Esophagus mucosa (tissue), 1 donor: ENCODE data around the gene BCL7A. TPM values are rescaled to one million over a fixed set of nuclear protein-coding genes. Genes with fewer than 3 reads are reported as not detected.
"Not testable (repeated sequence)": the region's sequence is repeated elsewhere in the genome, so short reads cannot be mapped to it uniquely, and the experiment has no call there.

Source experiments
- ATAC-seq: fragments of 200-7000 bp; cut with Tn5 transposase; one replicate; pipeline ENCODE4 v1.9.1; 2020
- total RNA-seq: library from RNA; stranded (reverse); gene quantifications from one replicate; pipeline ENCODE4 v1.2.4, GENCODE V29; 2023
- donor health status: DM: yes; HTN: yes; CAD: no.

Gene BCL7A
- total RNA-seq, 1 donor from 2014 or later = 2.3 TPM

GRCh38 chr12:122096591-122097149, 75.0 kb downstream of the BCL7A start:
- peak; percentile 63 for ATAC-seq

GRCh38 chr12:122097584-122097926, 75.9 kb downstream of the BCL7A start:
- peak; percentile 2 for ATAC-seq

GRCh38 chr12:122097927-122098756, 76.5 kb downstream of the BCL7A start:
- ATAC-seq = peak; percentile 45

- ATAC-seq = no peak
Measured at GRCh38 chr12:122099280-122099749, 77.6 kb downstream of the BCL7A start.

GRCh38 chr12:122099856-122100255, 78.2 kb downstream of the BCL7A start:
- ATAC-seq = no peak

GRCh38 chr12:122100568-122100967, 78.9 kb downstream of the BCL7A start:
- no peak for ATAC-seq

GRCh38 chr12:122102331-122102730, 80.6 kb downstream of the BCL7A start:
- no peak for ATAC-seq

- ATAC-seq = no peak
Measured at GRCh38 chr12:122104844-122105243, 83.2 kb downstream of the BCL7A start.

GRCh38 chr12:122105496-122105895, 83.8 kb downstream of the BCL7A start:
- not testable (repeated sequence) for ATAC-seq

- ATAC-seq = no peak
Measured at GRCh38 chr12:122106843-122107242, 85.2 kb downstream of the BCL7A start.

GRCh38 chr12:122107261-122107660, 85.6 kb downstream of the BCL7A start:
- no peak for ATAC-seq

GRCh38 chr12:122111089-122111641, 89.5 kb downstream of the BCL7A start:
- peak; percentile 22 for ATAC-seq

Other genes starting within 250 kb of the BCL7A start
- gene RHOF, start 228.2 kb upstream of the BCL7A start, total RNA-seq = 5.9 TPM
- 16.3 TPM for gene SETD1B, start 217.9 kb upstream of the BCL7A start, total RNA-seq
- gene HPD, start 163.0 kb upstream of the BCL7A start, total RNA-seq = 0.28 TPM
- gene PSMD9, start 133.1 kb upstream of the BCL7A start, total RNA-seq = 48.7 TPM
- gene CFAP251, start 103.3 kb upstream of the BCL7A start, total RNA-seq = 18.3 TPM
- 13.1 TPM for gene MLXIP, start 56.9 kb downstream of the BCL7A start, total RNA-seq
- gene IL31, start 152.3 kb downstream of the BCL7A start, total RNA-seq = not detected
- gene LRRC43, start 161.2 kb downstream of the BCL7A start, total RNA-seq = 0.12 TPM
- 2.0 TPM for gene B3GNT4, start 181.8 kb downstream of the BCL7A start, total RNA-seq
- gene DIABLO, start 204.2 kb downstream of the BCL7A start, total RNA-seq = 30.5 TPM
- gene VPS33A, start 244.6 kb downstream of the BCL7A start, total RNA-seq = 10.7 TPM